ENCODE results near the gene BDH1. TPM values are rescaled to one million over a fixed set of nuclear protein-coding genes. Genes with fewer than 3 reads are reported as not detected.

Gene BDH1
- total and polyA plus RNA-seq, 8 donors = 15.5 to 22.0 (median 19.3) TPM

DNA sequence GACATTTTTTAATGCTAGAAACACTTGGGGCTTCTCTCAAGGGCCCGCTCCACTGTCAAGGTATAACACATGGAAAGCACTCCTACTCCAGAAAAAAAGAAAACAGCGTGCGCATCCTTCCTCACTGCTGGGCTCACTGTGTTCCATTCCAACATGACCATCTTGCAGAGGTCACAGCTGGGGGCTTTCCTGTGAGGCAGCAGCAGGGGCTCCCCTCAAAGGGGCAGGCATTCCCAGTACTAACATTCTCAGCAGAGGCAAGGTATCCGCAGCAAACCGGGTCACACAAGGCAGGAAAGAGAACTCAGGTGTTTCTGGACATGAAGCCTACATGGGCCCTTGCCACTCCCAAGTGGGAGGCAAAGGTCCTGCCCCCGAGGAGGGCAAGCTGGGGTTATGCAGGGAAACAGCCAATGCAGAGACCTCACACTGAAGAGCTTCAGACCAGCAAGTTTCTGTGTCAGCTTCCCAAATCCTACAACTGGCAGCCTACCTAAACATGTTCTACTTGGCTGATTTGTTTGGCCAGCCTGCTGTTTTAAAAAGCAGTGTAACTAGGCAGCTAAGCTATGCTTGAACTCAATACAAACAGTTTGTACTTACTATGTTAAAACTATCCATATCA, 6.4 kb downstream of the BDH1 start:
- H3K4me1 ChIP-seq = peaks cover 4 to 25% of the 10 kb centered on the region in 2 donors
- H3K27ac ChIP-seq = no peak overlapping the region
- no peaks in the 10 kb centered on the region for H3K9me3 ChIP-seq
- ATAC-seq (no peak), DNase-seq (no peak)
- no peaks in the 10 kb centered on the region for H3K27me3 ChIP-seq
- no peaks in the 10 kb centered on the region for H3K36me3 ChIP-seq
- no peak overlapping the region for H3K4me3 ChIP-seq
- intact Hi-C loops (cut with DNase I) = no loop called here
- TF ChIP-seq, protein P1, sequence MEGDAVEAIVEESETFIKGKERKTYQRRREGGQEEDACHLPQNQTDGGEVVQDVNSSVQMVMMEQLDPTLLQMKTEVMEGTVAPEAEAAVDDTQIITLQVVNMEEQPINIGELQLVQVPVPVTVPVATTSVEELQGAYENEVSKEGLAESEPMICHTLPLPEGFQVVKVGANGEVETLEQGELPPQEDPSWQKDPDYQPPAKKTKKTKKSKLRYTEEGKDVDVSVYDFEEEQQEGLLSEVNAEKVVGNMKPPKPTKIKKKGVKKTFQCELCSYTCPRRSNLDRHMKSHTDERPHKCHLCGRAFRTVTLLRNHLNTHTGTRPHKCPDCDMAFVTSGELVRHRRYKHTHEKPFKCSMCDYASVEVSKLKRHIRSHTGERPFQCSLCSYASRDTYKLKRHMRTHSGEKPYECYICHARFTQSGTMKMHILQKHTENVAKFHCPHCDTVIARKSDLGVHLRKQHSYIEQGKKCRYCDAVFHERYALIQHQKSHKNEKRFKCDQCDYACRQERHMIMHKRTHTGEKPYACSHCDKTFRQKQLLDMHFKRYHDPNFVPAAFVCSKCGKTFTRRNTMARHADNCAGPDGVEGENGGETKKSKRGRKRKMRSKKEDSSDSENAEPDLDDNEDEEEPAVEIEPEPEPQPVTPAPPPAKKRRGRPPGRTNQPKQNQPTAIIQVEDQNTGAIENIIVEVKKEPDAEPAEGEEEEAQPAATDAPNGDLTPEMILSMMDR (IDR thresholded peaks at IDR 0.05) = no peak

- H3K27ac ChIP-seq = no peak overlapping the region
- no peak for DNase-seq
- no peak overlapping the region for H3K4me3 ChIP-seq
- H3K9me3 ChIP-seq = no peaks in the 10 kb centered on the region
- no peak for ATAC-seq
- no peaks in the 10 kb centered on the region for H3K36me3 ChIP-seq
- TF ChIP-seq, protein P1 (IDR thresholded peaks at IDR 0.05) = no peak
- H3K4me1 ChIP-seq = peaks cover 0 to 25% of the 10 kb centered on the region in 2 donors
- intact Hi-C loops (cut with DNase I) = no loop called here
- no peaks in the 10 kb centered on the region for H3K27me3 ChIP-seq
These were observed 8.3 kb downstream of the BDH1 start for GRCh38 chr3:197547306-197548011.

DNA sequence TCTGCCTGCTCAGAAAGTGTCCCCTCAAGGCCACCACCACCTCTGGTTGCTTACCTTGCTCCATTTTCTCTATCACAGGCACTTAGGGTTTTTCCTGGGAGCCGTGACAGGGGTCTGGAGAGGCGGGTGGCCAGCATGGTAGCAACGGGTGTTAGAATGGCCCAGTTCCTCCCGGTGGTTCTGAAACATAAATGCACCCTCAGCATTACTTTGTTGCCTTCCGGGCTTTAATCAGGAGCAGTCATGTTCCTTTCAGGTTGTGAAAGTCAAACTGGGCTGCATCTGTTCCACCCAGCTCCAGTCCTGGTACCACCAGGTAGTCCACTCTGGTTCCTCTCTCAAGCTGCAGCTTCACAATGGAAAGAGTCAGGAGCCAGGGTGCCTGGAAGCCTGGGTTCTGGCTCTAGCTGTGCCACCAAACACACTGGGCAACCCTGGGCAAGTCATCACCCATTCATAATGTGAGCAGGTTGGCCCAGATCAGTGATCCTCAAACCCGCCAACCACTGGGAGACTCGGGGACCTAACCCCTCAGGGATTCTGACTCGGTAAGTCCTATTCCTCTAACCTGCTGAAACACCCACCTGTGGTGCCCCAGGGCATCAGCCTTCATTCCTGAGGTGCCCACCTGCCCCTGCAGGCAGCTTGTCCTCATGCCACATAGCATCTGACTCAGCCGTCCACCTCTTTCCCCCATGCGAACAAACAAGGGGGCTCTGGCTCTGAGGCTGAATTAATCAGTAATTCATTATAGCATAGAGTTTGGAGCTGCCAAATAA, 9.3 kb downstream of the BDH1 start:
- intact Hi-C loops (cut with DNase I) = no loop called here
- Histone ChIP-seq H3K36me3 (no peaks in the 10 kb centered on the region), H3K9me3 (no peaks in the 10 kb centered on the region), H3K4me1 (peaks cover 0 to 31% of the 10 kb centered on the region in 2 donors), H3K27me3 (no peaks in the 10 kb centered on the region), H3K27ac (no peak overlapping the region), H3K4me3 (no peak overlapping the region)
- ATAC-seq (no peak), DNase-seq (no peak)
- TF ChIP-seq, protein P1 (IDR thresholded peaks at IDR 0.05) = no peak

- DNase-seq (no peak), ATAC-seq (no peak)
- H3K4me1 ChIP-seq = peaks cover 0 to 38% of the 10 kb centered on the region in 2 donors
- H3K36me3 ChIP-seq = no peaks in the 10 kb centered on the region
- TF ChIP-seq, protein P1 (IDR thresholded peaks at IDR 0.05) = no peak
- H3K9me3 ChIP-seq = no peaks in the 10 kb centered on the region
- H3K4me3 ChIP-seq = no peak overlapping the region
- intact Hi-C loops (cut with DNase I) = no loop called here
- H3K27me3 ChIP-seq = no peaks in the 10 kb centered on the region
- H3K27ac ChIP-seq = peak overlapping the region in 1 of 2 donors; percentile 59
These were observed 10.2 kb downstream of the BDH1 start for GRCh38 chr3:197545571-197545970.

DNA sequence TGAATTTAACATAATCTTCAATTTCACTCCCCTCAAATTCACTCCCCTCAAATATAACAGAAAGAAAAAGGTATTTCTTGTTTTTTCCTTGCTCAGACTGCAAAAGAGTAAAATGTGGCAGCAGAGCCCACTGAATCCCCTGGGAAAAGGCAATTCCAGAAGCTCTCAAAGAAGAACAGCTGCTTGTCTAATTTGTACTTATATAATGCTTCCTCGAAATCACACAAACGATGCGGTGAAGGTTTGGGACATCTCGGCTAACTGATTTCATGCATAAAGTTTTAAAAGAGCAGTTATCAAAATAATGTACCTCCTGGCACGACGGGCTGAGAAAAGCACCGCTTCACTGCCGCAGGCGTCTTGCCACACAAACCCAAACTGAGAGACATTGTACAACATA, 10.7 kb downstream of the BDH1 start:
- Histone ChIP-seq H3K9me3 (no peaks in the 10 kb centered on the region), H3K27ac (peak overlapping the region in 1 of 2 donors; percentile 59), H3K36me3 (no peaks in the 10 kb centered on the region), H3K4me1 (peaks cover 0 to 39% of the 10 kb centered on the region in 2 donors), H3K27me3 (no peaks in the 10 kb centered on the region), H3K4me3 (no peak overlapping the region)
- DNase-seq (no peak), ATAC-seq (no peak)
- TF ChIP-seq, protein P1 (IDR thresholded peaks at IDR 0.05) = no peak
- intact Hi-C loops (cut with DNase I) = no loop called here
